ENCODE results near the gene FGGY.
A peak's percentile ranks its signal among the peaks of the same experiment; 100 is the strongest.

Gene FGGY

GRCh38 chr1:59316497-59317128 lies 19.7 kb downstream of the FGGY start:
- Histone ChIP-seq H3K36me3 (ENCODE audit: insufficient read depth, low read length) (no peaks in the 10 kb centered on the region), H3K9me3 (ENCODE audit: insufficient read depth, low read length, severe bottlenecking) (no peaks in the 10 kb centered on the region), H3K9ac (ENCODE audit: low read depth, low read length) (no peak overlapping the region), H3K4me2 (ENCODE audit: insufficient read depth, low read length) (peak overlapping the region; percentile 14), H3K27ac (ENCODE audit: low read length) (peak overlapping the region; percentile 74), H3K79me2 (ENCODE audit: insufficient read depth, low read length) (peaks cover 9% of the 10 kb centered on the region; the same call in 1 of the 2 replicates), H4K20me1 (ENCODE audit: insufficient read depth, low read length) (no peaks in the 10 kb centered on the region), H3K27me3 (ENCODE audit: insufficient read depth, low read length, poor library complexity) (no peaks in the 10 kb centered on the region), H2AFZ (ENCODE audit: low read depth, low read length) (no peak overlapping the region), H3K4me1 (ENCODE audit: insufficient read depth, low read length) (peaks cover 53% of the 10 kb centered on the region), H3K4me3 (ENCODE audit: low read depth in 1 of 2, low read length in 2 of 2) (no peak overlapping the region)
- DNase-seq (peak; percentile 67), ATAC-seq (ENCODE audit: insufficient read depth, low read depth) (peak; percentile 76)
- no peak for TF ChIP-seq EZH2 (IDR thresholded peaks at IDR 0.05; ENCODE audit: borderline replicate concordance, low read depth, low read length, severe bottlenecking)
- TF ChIP-seq, protein P1, sequence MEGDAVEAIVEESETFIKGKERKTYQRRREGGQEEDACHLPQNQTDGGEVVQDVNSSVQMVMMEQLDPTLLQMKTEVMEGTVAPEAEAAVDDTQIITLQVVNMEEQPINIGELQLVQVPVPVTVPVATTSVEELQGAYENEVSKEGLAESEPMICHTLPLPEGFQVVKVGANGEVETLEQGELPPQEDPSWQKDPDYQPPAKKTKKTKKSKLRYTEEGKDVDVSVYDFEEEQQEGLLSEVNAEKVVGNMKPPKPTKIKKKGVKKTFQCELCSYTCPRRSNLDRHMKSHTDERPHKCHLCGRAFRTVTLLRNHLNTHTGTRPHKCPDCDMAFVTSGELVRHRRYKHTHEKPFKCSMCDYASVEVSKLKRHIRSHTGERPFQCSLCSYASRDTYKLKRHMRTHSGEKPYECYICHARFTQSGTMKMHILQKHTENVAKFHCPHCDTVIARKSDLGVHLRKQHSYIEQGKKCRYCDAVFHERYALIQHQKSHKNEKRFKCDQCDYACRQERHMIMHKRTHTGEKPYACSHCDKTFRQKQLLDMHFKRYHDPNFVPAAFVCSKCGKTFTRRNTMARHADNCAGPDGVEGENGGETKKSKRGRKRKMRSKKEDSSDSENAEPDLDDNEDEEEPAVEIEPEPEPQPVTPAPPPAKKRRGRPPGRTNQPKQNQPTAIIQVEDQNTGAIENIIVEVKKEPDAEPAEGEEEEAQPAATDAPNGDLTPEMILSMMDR (IDR thresholded peaks at IDR 0.05; ENCODE audit: borderline replicate concordance, extremely low read depth, low read length, poor library complexity, severe bottlenecking), result no peak

DNA sequence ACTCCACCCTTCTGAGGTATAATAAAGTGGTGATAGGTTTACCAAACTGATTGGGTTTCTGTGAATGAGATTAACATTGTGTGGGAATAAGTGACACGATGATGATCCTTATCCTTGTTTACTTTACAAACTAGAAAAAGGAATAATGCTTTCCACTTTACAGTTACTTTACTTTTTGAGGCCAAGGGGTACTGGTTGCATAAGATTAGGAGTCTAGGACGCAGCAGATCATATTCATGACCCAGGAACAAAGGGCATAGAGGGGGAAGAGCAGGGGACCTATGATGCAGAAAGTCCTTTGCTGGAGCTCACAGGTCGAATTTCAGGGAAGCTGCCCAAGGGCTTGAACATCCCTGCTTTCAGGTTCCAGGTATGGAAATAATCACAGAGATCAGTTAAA lies 20.4 kb downstream of the FGGY start:
- H3K27ac ChIP-seq (ENCODE audit: low read length), result peak overlapping the region; percentile 74
- peaks cover 9% of the 10 kb centered on the region; the same call in 1 of the 2 replicates for H3K79me2 ChIP-seq (ENCODE audit: insufficient read depth, low read length)
- TF ChIP-seq EZH2 (IDR thresholded peaks at IDR 0.05; ENCODE audit: borderline replicate concordance, low read depth, low read length, severe bottlenecking), result no peak
- TF ChIP-seq, protein P1 (IDR thresholded peaks at IDR 0.05; ENCODE audit: borderline replicate concordance, extremely low read depth, low read length, poor library complexity, severe bottlenecking), result no peak
- no peak overlapping the region for H3K4me2 ChIP-seq (ENCODE audit: insufficient read depth, low read length)
- H3K9ac ChIP-seq (ENCODE audit: low read depth, low read length), result no peak overlapping the region
- H3K9me3 ChIP-seq (ENCODE audit: insufficient read depth, low read length, severe bottlenecking), result no peaks in the 10 kb centered on the region
- no peak overlapping the region for H3K4me3 ChIP-seq (ENCODE audit: low read depth in 1 of 2, low read length in 2 of 2)
- no peaks in the 10 kb centered on the region for H4K20me1 ChIP-seq (ENCODE audit: insufficient read depth, low read length)
- H3K27me3 ChIP-seq (ENCODE audit: insufficient read depth, low read length, poor library complexity), result no peaks in the 10 kb centered on the region
- H3K4me1 ChIP-seq (ENCODE audit: insufficient read depth, low read length), result peaks cover 53% of the 10 kb centered on the region
- no peak for ATAC-seq (ENCODE audit: insufficient read depth, low read depth)
- H3K36me3 ChIP-seq (ENCODE audit: insufficient read depth, low read length), result no peaks in the 10 kb centered on the region
- no peak overlapping the region for H2AFZ ChIP-seq (ENCODE audit: low read depth, low read length)
- DNase-seq, result no peak

- ATAC-seq (ENCODE audit: insufficient read depth, low read depth) (no peak), DNase-seq (no peak)
- Histone ChIP-seq H3K9ac (ENCODE audit: low read depth, low read length) (no peak overlapping the region), H3K36me3 (ENCODE audit: insufficient read depth, low read length) (no peaks in the 10 kb centered on the region), H3K4me3 (ENCODE audit: low read depth in 1 of 2, low read length in 2 of 2) (no peak overlapping the region), H3K79me2 (ENCODE audit: insufficient read depth, low read length) (peaks cover 9% of the 10 kb centered on the region; the same call in 1 of the 2 replicates), H3K4me2 (ENCODE audit: insufficient read depth, low read length) (no peak overlapping the region), H4K20me1 (ENCODE audit: insufficient read depth, low read length) (no peaks in the 10 kb centered on the region), H3K27ac (ENCODE audit: low read length) (no peak overlapping the region; the same call in 1 of the 2 replicates), H3K27me3 (ENCODE audit: insufficient read depth, low read length, poor library complexity) (no peaks in the 10 kb centered on the region), H3K4me1 (ENCODE audit: insufficient read depth, low read length) (peaks cover 53% of the 10 kb centered on the region), H3K9me3 (ENCODE audit: insufficient read depth, low read length, severe bottlenecking) (no peaks in the 10 kb centered on the region), H2AFZ (ENCODE audit: low read depth, low read length) (no peak overlapping the region)
- TF ChIP-seq, protein P1 (IDR thresholded peaks at IDR 0.05; ENCODE audit: borderline replicate concordance, extremely low read depth, low read length, poor library complexity, severe bottlenecking), result no peak
- no peak for TF ChIP-seq EZH2 (IDR thresholded peaks at IDR 0.05; ENCODE audit: borderline replicate concordance, low read depth, low read length, severe bottlenecking)
Observed at GRCh38 chr1:59317780-59318179, 20.9 kb downstream of the FGGY start.

All from DND-41 (cell line).